DND-41 (cell line): ENCODE results near the gene TGIF2.
A peak's percentile ranks its signal among the peaks of the same experiment; 100 is the strongest.

Source experiments
- ATAC-seq: fragments of 200-7000 bp; cut with Tn5 transposase; 3 replicates; pipeline ENCODE4 v1.9.1; 2021; ENCODE audit warnings: low read depth; ENCODE audit not compliant: insufficient read depth
- DNase-seq: peaks from one replicate; pipeline ENCODE4 v3.0.0-alpha.2; 2020
- H2AFZ ChIP-seq: 2 replicates; pipeline ENCODE4 v1.6.0; 2012; ENCODE audit warnings: low read depth, low read length
- H3K27ac ChIP-seq: 2 replicates; pipeline ENCODE4 v1.5.1; 2012; ENCODE audit warnings: low read length, inconsistent platforms
- H3K27me3 ChIP-seq: fragments of 200-600 bp; sonication (generic); 2 replicates; pipeline ENCODE4 v1.6.0; 2012; ENCODE audit warnings: low read length, mild to moderate bottlenecking, inconsistent platforms; ENCODE audit not compliant: insufficient read depth, poor library complexity
- H3K36me3 ChIP-seq: 2 replicates; pipeline ENCODE4 v1.5.1; 2012; ENCODE audit warnings: low read length, inconsistent platforms; ENCODE audit not compliant: insufficient read depth
- H3K4me1 ChIP-seq: 2 replicates; pipeline ENCODE4 v1.5.1; 2012; ENCODE audit warnings: mild to moderate bottlenecking, low read length; ENCODE audit not compliant: insufficient read depth
- H3K4me2 ChIP-seq: 2 replicates; pipeline ENCODE4 v1.6.0; 2012; ENCODE audit warnings: mild to moderate bottlenecking, moderate library complexity, low read length, inconsistent platforms; ENCODE audit not compliant: insufficient read depth
- H3K4me3 ChIP-seq, 2 experiments: fragments of 200-600 bp in 1 of 2; shearing (Covaris generic) in 1 of 2; 2 replicates each; pipeline ENCODE4 v1.5.1; 2012 to 2016; ENCODE audit warnings: inconsistent platforms in 2 of 2, low read length in 2 of 2, mild to moderate bottlenecking in 2 of 2, low read depth in 1 of 2, moderate library complexity in 1 of 2
- H3K79me2 ChIP-seq: 2 replicates; pipeline ENCODE4 v1.6.0; 2012; ENCODE audit warnings: low read length, inconsistent platforms; ENCODE audit not compliant: insufficient read depth
- H3K9ac ChIP-seq: 2 replicates; pipeline ENCODE4 v1.6.0; 2012; ENCODE audit warnings: low read depth, mild to moderate bottlenecking, inconsistent platforms, low read length, moderate library complexity
- H3K9me3 ChIP-seq: 2 replicates; pipeline ENCODE4 v1.5.1; 2012; ENCODE audit warnings: low read length, moderate library complexity, mild to moderate bottlenecking, inconsistent platforms; ENCODE audit not compliant: insufficient read depth, severe bottlenecking
- H4K20me1 ChIP-seq: 2 replicates; pipeline ENCODE4 v1.6.0; 2012; ENCODE audit warnings: low read length; ENCODE audit not compliant: insufficient read depth
- EZH2 ChIP-seq: IDR thresholded peaks from 3 replicates; pipeline ENCODE4 v1.6.1; 2012; ENCODE audit warnings: borderline replicate concordance, low read depth, mild to moderate bottlenecking, moderate library complexity, low read length, inconsistent platforms; ENCODE audit not compliant: severe bottlenecking
- TF ChIP-seq, protein P1 (sequence below): IDR thresholded peaks from 2 replicates; pipeline ENCODE4 v1.5.1; 2012; ENCODE audit warnings: borderline replicate concordance, low read length, moderate library complexity, mild to moderate bottlenecking; ENCODE audit not compliant: poor library complexity, severe bottlenecking; ENCODE audit errors: extremely low read depth

The TGIF2 gene

GRCh38 chr20:36546111-36546736 lies 27.2 kb upstream of the TGIF2 start:
- no peak for DNase-seq
- H3K4me3 ChIP-seq = no peak overlapping the region
- no peaks in the 10 kb centered on the region for H3K36me3 ChIP-seq
- no peak overlapping the region for H3K9ac ChIP-seq
- H3K27me3 ChIP-seq = no peaks in the 10 kb centered on the region
- H3K4me1 ChIP-seq = no peaks in the 10 kb centered on the region
- no peak overlapping the region for H2AFZ ChIP-seq
- H3K4me2 ChIP-seq = no peak overlapping the region
- H4K20me1 ChIP-seq = peaks cover 6% of the 10 kb centered on the region; the same call in 1 of the 2 replicates
- H3K27ac ChIP-seq = no peak overlapping the region
- TF ChIP-seq EZH2 = no peak
- TF ChIP-seq, protein P1, sequence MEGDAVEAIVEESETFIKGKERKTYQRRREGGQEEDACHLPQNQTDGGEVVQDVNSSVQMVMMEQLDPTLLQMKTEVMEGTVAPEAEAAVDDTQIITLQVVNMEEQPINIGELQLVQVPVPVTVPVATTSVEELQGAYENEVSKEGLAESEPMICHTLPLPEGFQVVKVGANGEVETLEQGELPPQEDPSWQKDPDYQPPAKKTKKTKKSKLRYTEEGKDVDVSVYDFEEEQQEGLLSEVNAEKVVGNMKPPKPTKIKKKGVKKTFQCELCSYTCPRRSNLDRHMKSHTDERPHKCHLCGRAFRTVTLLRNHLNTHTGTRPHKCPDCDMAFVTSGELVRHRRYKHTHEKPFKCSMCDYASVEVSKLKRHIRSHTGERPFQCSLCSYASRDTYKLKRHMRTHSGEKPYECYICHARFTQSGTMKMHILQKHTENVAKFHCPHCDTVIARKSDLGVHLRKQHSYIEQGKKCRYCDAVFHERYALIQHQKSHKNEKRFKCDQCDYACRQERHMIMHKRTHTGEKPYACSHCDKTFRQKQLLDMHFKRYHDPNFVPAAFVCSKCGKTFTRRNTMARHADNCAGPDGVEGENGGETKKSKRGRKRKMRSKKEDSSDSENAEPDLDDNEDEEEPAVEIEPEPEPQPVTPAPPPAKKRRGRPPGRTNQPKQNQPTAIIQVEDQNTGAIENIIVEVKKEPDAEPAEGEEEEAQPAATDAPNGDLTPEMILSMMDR = no peak
- ATAC-seq = no peak
- H3K79me2 ChIP-seq = no peaks in the 10 kb centered on the region
- no peaks in the 10 kb centered on the region for H3K9me3 ChIP-seq

- no peaks in the 10 kb centered on the region for H3K36me3 ChIP-seq
- H4K20me1 ChIP-seq = peaks cover 6% of the 10 kb centered on the region; the same call in 1 of the 2 replicates
- H3K4me1 ChIP-seq = no peaks in the 10 kb centered on the region
- no peak overlapping the region for H2AFZ ChIP-seq
- DNase-seq = no peak
- H3K27ac ChIP-seq = no peak overlapping the region
- H3K27me3 ChIP-seq = no peaks in the 10 kb centered on the region
- H3K4me3 ChIP-seq = no peak overlapping the region
- H3K9ac ChIP-seq = no peak overlapping the region
- TF ChIP-seq EZH2 = no peak
- TF ChIP-seq, protein P1 = no peak
- no peaks in the 10 kb centered on the region for H3K9me3 ChIP-seq
- ATAC-seq = no peak
- no peaks in the 10 kb centered on the region for H3K79me2 ChIP-seq
- H3K4me2 ChIP-seq = no peak overlapping the region
Observed at GRCh38 chr20:36547186-36548005, 26.0 kb upstream of the TGIF2 start.

DNA sequence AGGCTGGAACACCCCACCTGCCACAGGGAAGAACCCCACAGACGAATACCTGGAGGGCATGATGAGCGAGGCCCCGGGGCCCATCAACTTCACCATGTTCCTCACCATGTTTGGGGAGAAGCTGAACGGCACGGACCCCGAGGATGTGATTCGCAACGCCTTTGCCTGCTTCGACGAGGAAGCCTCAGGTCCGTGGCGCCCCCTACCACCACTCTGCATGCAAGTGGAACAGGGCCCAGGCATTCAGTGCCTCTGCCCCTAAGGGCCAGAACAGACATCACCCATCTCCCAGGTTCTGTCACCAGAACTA lies 25.4 kb upstream of the TGIF2 start:
- Histone ChIP-seq H3K4me1 (no peaks in the 10 kb centered on the region), H3K79me2 (no peaks in the 10 kb centered on the region), H3K9me3 (no peaks in the 10 kb centered on the region), H2AFZ (no peak overlapping the region), H3K4me2 (no peak overlapping the region), H3K36me3 (no peaks in the 10 kb centered on the region), H3K27ac (no peak overlapping the region), H3K27me3 (no peaks in the 10 kb centered on the region), H4K20me1 (peaks cover 3% of the 10 kb centered on the region; the same call in 1 of the 2 replicates), H3K9ac (no peak overlapping the region), H3K4me3 (no peak overlapping the region)
- no peak for TF ChIP-seq EZH2
- TF ChIP-seq, protein P1 = peak; percentile 39
- no peak for DNase-seq
- ATAC-seq = no peak
